Raji (cell line): ENCODE results near the gene CLMP.

Source experiments
- POLR2A ChIP-seq: IDR thresholded peaks from 2 replicates; pipeline ENCODE4 v1.6.1; 2011; ENCODE audit warnings: low read depth, low read length, control low read depth; ENCODE audit not compliant: insufficient read depth

CLMP gene

DNA sequence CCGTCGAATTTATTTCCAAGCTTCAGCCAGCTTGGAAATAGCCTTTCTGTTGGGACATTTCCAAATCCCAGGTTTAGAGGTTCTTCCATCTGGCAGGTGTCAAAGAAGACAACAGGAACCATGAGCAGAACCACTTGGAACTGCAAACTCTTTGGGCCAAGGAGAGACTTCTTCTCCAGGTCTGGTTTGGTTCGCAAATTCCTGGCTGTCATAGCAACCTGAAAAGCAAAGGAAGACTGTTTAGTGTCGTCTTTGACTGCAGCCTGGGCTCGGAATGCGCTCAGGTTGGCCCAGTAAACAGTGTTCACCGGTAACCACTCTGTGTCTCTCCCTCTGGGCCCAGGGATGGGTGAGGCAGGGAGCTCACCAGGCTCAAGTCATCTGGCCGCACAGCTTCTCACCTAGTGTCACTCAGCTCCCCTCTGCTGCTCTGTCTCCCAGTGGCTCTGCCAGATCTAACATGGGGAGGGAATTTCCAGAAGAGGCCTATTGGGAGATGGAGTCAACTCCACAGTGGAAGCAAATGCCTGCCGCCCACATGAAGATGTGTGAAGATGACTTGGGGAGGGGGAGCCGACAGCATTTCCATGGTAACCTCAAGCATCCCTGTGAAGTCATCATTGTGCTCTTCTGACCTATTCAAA is 11.9 kb upstream of the CLMP start:
- TF ChIP-seq POLR2A = no peak

DNA sequence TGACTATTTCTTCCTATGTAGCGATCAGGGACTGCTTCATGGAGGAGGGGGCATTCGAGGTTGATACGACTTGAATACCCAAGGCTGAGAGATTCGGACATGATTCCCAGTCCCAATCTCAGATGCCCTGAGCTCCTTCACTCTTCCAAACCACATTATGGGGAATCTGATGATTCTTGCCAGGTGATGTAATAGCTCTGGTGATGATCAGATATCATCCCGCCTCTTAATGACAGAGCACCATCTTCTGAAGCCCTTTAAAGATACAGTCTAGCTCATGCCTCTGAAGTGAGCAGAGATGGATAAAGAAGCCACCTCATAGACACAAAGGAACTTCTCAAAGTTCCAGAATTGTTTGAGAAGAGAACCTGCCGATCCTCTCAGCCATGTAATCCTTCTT is 8.9 kb upstream of the CLMP start:
- no peak for TF ChIP-seq POLR2A

DNA sequence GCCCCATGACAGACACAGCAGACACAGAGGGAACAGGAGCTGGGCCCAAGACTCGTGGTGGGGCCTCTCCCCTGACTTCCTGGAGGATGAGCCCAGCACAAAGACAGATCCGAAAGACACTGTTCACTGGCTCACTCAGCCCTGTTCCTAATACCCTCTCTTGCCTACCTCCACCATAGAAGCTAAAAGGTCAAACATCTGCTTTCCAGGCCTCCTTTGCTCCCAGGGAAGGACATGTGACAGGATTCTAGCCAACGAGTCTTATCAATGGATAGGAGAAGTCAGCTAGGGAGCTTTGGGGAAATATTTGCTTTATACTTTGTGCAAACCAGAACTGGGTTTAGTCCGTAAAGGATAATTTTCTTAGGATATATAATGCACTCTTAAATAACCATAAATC is 8.4 kb upstream of the CLMP start:
- TF ChIP-seq POLR2A = no peak

DNA sequence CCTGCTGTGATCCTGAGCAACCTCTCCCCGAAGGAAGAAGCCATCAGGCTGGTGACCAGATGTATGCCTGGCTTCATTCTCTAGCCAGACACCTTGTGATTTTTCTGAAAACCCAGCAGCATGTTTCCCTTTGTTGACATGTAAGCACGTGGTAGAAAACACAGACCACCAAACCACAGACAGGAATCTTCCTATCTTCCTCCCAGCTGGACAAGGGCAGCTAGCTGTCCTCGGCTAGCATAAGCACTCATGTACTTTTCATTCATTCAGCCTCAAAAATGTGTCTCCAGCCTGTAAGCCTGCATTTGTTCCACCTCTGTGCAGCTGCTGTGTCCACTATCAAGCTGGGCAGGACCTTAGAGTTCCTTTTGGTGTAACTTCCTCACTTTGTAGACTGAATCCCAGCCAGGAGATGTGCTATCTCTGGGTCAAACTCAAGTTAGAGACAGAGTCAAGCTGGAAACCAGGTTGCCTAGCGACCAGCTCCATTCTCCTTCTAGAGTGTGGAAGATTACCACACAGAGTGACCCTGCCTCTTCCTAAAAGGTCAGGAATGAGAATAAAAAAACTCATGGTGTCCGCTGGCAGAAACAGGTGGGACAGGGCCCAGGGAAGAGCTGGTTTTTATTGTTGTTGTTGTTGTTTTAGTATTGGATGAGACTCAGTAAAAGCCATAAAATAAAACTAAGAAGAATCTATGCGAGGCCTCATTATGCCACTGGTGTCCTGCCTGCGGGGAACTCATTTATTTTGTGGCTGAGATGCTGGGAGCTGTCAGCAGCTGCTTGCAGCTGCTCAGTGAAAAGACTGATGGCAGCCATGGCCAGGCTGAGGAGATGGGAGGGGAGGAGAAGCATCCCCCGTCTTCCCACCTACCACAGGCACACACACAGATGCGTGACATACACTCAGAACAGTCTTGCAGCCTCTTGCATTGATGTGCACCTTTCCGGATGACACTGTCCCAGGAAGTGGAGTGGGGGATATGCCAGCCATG is 7.4 kb upstream of the CLMP start:
- TF ChIP-seq POLR2A = no peak

DNA sequence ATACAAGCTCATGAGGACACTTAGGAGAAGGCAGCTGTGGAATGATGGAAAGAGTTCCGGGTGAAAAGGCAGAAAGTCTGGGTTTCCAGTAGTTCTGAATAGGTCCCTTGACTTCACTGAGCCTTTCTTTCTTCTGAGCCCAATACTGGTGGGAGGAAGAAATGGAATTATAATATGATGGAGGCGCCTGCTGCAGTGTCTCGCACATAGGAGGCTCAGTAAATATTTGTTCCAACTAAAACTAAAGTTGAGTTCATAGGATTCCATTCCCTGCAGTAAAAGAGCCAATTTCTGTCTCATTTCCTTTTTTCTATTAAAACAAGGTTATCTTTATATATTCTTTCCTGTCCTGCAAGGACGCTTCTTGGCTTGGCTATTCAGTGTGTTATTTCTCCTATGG is 5.2 kb upstream of the CLMP start:
- TF ChIP-seq POLR2A = no peak

DNA sequence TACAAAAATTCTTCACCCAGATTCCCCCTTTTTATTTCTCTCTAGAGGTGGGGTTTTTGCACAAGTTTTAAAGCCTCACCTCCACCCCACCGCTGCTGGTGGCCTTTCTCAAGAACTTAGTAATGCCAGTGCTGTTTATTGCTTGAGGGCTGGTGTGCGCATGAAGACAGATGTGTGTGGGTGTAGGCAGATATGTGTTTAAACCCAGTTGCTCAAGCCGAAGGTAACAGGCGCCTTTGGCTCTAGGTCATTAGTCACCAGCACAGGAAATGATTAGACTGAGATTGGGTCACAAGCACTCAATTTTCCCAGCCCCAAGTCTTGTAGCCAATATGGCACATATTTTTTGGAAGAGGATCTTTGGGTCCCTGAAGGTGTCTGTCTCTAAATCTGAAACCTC is 2.7 kb upstream of the CLMP start:
- TF ChIP-seq POLR2A = no peak

DNA sequence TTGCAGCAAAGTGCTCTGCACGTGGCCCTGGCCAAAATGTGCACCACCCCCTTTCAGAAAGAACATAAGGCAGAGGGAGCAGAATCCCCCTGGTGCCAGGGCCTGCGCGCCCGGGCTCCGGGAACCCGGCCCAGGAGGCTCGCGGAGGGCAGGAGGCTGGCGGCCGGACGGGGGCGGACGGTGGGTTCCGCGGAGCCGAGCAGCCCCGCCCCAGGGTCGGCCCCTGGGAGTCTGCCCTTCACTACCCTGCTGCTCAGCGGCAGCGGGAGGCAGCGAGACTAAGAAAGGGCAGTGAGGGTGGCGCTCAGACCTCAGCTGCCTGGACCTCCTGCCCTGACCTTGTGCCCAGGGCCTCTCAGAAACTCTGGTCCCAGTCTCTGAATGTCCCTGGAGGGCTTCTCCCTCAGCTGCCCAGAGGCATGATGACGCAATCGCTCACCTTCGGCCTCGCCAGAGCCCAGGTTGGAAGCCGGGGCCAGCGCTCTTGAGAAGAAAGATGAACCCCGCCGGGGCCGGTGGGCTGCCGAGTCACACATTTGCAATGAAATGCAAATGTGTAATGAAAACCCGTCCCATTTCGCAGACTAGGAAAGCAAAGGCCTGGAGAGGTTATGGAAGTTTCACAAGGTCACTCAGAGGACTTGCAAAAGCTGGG is 1.1 kb upstream of the CLMP start:
- no peak for TF ChIP-seq POLR2A

DNA sequence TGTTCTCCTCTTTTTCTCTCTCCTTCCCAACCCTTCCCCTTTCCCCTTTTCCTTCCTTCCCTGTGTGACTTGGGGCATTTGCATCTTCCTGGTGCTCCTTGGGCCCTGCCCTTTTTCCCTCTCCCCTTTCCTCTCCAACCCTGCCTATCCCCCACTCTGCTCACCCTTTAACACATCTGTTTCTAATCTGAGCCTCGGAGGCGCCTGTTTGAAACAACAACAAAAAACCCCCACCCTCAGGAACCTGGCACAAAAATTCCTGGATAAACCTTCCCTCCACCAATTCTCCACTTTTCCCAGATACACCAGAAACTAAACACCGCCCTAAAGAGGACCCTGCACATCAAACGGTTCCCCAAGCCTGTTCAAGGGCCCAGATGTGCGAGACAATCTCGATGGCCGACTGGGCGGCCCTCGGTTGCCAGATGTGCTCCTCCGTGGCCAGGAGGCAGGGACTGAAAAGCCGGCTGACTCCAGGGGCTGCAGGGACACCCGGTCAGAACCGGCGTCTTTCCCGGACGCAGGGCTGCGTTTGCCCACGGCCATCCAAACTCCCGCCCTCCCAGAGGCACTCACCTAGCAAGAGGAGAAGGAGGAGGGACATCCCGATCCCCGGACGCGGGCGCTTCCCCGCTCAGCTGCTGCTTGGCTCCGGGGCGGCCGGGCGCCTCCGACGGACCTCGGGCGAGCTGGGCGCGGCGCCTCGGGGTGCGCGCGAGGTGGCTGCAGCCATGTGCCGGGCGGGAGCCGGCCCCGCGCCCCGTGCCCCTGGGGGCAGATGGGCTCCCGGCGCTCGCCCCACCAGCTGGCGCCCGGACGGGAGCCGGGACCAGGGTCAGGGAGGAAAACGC is 486 bp downstream of the CLMP start:
- TF ChIP-seq POLR2A = no peak

DNA sequence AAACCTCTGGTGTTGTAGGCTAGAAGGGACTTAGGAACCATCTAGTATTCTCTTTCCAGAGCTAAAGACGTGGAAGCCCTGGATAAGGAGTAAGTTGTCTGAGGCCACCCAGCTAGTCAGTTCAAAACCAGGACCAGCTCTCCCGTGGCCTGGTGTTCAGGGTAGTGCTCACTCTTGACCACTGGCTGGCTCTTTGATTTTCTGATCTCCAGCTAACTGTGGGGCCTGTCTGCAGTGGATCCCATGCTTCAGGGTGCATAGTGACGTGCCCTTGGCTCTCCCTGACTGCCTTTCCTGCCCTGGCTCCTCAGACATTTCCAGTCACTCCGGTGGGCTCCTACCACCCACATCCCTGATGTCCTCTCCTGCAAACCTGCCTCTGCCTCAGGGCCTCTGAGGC is 1.3 kb downstream of the CLMP start:
- TF ChIP-seq POLR2A = no peak

DNA sequence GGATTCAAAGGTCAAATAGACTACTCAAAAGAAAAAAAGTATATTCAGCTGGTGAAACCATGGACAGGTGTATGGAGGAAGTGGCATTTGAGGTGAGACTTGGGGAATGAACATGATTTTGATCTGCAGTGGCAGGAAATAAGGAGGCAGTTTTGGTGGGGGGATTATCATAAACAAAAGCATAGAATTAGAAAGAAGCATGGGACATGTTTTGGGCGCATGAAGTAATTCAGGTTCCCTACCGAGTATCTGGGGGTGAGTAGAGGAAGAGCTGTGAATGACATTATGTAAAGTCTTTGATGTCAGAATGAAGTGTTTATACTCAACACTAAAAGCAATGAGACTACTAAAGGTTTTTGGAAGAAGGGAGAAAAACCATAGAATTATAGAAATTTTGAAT is 3.1 kb downstream of the CLMP start:
- TF ChIP-seq POLR2A = no peak

DNA sequence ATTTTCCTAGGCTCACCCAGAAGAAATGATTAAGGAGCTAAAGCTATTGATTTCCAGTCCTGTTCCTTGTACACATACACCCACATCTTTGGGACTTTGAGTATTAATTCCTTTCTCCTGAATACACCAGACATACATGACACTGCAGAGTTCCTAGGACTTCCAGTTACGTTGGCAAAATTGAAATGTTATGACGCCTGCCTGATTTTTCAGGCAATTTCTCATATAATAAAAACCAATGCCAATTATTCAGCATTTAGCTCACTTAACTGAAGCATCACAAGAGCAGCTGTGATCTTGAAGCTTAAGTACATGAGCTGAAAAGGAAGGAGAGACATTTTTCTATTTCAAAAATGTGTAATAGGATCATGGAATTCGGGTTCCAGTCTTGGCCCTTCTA is 4.5 kb downstream of the CLMP start:
- no peak for TF ChIP-seq POLR2A

DNA sequence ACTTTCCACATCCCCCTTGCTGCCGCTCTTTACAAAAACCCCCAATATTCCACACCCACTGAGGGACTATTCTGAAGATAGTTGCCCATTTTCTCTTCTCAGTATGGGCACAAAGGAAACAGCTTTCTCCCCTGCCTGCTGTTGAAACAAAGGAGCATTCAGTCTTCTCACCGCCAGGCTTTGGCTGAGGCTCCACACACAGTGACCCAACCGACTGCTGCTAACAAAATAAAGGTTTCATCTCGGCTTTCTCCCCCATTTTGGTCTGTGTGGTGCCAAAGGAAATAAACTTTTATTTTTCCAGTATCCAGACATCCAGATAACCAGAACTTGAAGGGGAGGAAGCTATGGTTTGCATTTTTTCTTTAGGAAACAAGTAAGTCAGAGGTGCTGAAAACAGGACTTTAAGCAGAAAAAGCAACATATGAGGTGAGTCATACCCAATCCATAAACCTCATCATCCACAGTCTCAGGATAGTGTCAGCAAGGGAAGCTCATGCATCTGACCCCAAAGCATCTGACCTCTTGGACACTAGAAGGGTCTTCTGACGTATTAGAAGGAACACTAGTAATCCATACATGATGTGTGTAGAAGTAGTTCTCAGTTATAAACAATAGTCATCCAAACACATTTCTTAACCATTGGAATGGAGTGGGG is 6.4 kb downstream of the CLMP start:
- TF ChIP-seq POLR2A = no peak

DNA sequence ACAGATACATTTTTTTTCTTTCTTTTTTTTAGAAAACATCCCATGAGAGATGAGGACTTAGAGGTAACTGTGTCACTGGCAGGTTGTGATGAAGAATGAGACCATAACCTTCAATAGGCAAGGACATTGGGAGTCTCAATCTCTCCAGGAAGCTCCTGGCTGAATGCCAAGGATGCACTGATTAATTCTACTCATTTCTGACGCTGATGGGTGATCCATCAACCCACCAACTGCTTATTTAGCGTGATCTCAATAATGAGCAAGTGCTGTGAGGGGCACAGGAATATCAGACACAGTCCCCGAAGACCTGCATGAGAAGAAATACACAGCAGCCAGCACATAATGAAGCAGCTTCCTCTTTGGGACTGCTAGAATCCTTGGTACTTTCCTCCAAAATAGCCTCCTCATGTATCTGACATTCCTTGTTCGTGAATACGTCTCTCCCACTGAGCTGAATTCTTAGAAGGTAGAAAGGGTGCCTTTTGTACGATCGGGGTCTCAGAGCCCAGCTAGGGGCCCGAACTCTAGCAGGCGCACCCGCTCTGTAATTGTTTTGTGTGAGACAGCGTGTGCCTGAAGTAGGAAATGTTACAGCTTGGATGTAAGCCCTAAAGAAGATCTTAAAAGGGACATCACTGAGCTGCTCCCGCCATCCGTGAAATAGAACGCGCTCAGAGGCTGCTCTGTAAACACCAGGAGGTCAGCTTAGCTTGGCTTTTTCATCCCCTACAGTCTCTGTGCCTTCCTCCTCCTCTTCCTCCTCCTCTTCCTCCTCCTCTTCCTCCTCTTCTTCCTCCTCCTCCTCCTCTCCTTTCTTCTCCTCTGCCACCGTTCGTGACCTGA is 7.2 kb downstream of the CLMP start:
- TF ChIP-seq POLR2A = no peak

DNA sequence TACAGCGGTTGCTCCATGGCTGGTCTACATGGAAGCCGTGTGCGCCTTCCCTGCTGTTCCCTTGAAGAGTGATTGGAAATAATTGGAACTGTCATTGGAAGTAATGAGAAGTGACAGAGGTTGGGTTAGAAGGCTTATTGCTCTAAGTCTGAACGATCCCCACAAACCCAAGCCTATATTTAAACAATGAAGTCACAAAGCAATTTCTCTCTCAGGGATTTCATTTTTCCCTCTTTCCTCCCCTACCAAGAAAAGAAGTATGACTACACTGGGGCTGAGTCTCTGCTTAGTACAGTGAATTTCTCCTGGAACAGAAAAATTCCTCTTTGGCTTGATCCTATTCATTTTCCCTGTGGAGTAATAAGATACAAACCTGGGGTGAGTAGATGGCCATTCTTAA is 7.8 kb downstream of the CLMP start:
- TF ChIP-seq POLR2A = no peak
